ENCODE data around the gene ABCB10.
"Not testable (repeated sequence)": the region's sequence is repeated elsewhere in the genome, so short reads cannot be mapped to it uniquely, and the experiment has no call there.

Gene ABCB10

GRCh38 chr1:229558460-229559335, at the start of gene ABCB10:
ABCB10 (minus strand) TSS chr1:229558707; CDS start chr1:229558652, 55 bp downstream.
- DNase-seq = peak; percentile 84 to 87

- DNase-seq = no peak
These were observed 48.9 kb upstream of the ABCB10 start for GRCh38 chr1:229607370-229607769.

DNA sequence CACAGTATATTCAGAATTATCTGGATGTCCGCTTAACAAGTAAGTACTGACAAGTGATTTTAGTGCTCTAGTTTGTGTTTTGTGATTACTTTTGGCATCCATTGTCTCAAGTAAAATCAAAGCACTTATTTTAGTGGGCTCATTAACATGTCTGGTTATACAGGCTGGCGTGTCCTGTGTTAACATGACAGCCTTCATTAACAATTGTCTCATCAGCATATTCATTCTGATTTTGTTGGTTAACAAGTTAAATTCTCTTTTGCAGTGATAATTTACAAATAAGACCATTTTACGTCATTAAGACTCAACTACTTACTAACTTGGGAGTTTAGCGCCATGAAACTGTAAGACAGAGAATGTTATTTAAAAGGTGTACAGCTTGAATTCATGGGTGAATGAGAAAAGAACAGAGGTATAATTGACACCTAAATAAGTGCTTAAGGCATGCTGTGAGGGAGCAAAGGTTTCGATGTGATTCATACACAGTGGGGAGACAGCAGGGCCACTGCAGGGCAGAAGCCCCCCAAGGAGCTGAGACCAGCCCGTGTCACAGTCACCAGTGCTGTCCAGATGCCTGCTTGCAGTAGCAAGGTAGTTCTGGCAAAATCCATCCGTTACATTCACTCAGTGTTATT, 45.0 kb upstream of the ABCB10 start:
- no peak for DNase-seq

- no peak for DNase-seq
These were observed 41.7 kb upstream of the ABCB10 start for GRCh38 chr1:229600229-229600628.

GRCh38 chr1:229599218-229599954, 40.9 kb upstream of the ABCB10 start:
- DNase-seq = no peak

GRCh38 chr1:229597877-229598276, 39.4 kb upstream of the ABCB10 start:
- DNase-seq = no peak

- DNase-seq = no peak
These were observed 38.6 kb upstream of the ABCB10 start for GRCh38 chr1:229596925-229597699.

DNA sequence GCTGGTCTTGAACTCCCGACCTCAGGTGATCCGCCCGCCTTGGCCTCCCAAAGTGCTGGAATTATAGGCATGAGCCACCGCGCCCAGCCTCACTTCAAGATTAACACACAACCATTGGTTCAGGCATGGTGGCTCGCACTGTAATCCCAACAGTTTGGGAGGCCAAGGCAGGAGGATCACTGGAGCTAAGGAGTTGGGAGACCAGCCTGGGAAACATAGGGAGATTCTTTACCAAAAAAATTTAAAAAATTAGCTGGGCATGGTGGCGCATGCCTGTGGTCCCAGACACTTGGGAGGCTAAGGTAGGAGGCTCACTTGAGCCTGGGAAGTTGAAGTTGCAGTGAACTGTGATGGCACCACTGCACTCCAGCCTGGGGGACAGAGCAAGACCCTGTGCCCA, 37.4 kb upstream of the ABCB10 start:
- DNase-seq = not testable (repeated sequence)

GRCh38 chr1:229594227-229595008, 35.9 kb upstream of the ABCB10 start:
- no peak for DNase-seq

- DNase-seq = no peak
These were observed 35.3 kb upstream of the ABCB10 start for GRCh38 chr1:229593800-229594199.

- DNase-seq = no peak
These were observed 31.6 kb upstream of the ABCB10 start for GRCh38 chr1:229590119-229590518.

DNA sequence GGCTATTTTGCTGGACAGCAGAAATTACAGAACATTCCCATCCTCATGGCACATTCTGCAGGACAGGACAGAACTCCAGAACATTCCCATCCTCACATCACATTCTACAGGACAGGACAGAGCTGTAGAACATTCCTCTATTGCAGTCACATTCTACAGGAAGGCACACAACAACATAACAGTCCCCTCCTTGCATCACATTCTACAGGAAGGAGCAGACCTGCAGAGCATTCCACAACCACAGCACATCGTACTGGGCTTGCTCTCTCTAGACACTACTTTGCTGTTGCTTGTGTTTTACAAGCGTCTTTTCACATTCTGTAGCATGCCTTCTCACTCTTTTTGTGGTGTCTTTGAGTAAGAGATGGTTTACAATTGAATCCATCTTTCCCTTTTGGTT, 26.8 kb upstream of the ABCB10 start:
- no peak for DNase-seq

GRCh38 chr1:229582715-229583114, 24.2 kb upstream of the ABCB10 start:
- no peak for DNase-seq

DNA sequence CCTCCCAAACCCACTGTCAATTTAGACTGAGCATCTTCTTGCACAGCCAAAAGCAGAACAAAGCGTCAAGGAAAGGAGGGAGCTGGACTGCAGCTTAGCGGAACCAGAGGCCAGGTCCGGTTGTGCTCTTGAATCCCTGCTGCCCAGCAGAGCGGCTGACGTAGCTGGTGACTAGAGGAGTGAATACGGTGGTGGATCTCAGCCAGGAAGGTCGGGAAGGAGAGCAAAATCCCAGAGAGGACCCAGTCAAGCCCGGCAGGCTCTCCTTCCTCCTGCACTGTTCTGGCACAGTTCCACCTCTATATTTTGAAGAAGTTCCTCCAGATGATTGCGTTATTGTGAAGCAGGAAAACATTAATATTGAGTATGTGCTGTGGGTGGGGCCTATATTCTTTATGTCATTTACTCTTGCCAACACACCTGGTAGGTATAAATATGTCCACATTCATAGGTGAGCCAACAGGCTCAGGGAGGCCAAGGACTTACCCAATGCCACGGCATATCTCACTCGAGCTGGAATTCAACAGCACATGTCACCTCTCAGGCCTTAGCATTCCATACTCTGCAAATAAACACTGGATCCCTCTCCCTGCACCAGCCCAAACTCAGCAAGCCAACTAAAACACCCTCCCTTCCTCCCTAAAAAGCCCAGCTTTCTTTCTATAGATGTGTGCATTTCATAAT, 23.6 kb upstream of the ABCB10 start:
- DNase-seq = no peak

DNA sequence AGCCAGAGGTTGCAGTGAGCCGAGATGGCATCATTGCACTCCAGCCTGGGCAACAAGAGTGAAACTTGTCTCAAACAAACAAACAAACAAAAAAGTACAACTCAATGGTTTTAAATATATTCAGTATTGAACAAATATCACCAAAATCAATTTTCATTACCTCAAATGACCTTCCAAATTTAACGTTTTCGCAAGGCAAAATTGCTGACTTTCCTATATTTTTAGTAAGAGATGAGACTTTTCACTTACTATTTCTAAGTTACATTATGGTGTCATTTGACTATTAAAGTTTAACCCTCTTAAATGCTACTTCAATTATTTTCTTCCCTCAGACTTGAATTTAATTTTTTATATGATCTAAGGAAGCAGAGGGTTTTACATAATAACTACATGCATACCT, 23.0 kb upstream of the ABCB10 start:
- DNase-seq = no peak

DNA sequence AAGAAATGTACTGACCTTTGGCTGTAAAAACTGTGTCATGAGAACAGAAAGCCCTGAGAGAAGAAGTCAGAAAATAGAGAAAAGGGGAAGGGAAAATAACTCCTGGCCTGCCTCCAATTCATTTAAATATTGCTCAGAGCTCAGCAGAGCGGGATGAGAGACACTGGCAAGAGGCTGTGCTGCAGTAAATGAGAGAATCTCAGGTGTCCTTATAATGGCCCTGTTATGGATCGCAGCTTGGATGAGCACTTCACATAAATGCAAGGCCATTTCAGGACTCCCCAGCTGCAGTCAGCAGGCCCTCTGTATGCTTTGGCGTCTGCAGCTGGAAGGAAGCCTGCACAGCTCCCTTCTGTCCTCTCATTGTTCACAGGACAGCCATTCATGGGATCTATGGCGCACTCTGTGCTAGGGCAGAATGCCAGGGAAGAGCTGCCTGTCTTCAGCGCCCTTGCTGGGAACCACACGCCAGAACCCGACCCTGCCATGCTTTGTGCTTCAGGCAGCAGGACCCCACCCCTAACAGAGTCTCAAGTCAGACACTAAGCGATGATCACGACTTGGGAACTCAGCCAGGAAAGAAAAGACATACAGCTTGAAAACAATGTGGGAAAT, 20.7 kb upstream of the ABCB10 start:
- DNase-seq = no peak

DNA sequence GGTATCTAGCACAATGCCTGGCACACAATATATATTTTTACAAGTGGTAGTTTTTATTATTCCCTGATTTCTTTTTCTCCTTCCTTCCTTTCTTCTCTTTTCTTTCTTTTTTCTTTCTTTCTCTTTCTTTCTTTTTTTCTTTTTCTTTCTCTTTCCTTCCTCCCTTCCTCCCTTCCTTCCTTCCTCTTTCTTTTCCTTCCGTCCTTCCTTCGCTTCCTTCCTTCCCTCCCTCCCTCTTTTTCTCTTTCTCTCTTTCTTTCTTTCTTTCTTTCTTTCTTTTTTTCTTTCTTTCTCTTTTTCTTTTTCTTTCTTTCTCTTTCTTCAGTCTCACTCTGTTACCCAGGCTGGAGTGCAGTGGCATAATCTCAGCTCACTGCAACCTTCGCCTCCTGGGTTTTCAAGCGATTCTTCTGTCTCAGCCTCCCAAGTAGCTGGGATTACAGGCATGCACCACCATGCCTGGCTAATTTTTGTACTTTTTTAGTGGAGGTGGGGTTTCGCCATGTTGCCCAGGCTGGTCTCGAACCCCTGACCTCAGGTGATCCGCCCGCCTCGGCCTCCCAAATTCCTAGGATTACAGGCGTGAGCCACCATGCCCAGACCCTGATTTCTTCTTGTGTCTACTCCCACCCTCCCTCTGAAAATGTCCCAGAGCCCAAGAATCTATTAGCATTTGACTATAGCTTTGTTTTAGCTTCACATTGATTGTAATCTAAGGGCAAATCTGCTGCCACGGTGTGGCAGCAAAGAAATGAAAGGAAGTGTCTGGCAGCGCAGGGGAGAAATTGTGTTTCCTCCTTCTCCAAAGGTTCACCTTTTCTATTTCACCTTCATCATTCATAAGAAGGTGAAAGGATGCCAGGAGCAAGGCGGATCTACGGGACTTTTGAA, 19.9 kb upstream of the ABCB10 start:
- DNase-seq = no peak

DNA sequence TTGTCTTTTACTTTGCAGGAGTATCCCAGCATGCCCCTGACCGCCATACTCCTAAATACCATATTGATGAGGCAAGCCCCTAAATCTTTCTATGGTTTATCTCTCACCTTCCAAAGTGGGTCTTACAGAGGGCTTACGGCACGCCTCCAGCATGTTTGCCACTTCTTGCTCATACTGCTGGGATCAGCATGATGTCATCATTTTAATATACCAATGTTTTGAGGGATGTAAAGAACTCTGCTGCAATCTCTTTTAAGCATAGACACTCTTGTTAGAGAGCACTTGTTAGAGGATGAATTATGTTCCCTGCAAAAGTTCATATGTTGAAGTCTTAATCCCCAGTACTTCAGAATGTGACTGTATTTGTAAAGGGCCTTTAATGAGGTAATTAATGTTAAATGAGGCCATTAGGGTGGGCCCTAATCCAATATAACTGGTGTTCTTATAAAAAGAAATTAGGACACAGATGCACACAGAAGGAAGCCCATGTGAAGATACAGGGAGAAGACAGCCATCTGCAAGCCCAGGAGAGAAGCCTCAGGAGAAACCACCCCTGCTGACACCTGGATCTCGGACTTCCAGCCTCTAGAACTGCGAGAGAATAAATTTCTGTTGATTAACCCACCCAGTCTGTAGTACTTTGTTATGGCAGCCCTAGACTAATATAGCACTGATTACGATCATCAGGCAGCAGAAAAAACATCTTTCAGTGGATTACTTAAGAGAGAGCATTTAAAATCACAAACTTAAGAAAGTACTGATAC, 16.4 kb upstream of the ABCB10 start:
- DNase-seq = no peak

DNA sequence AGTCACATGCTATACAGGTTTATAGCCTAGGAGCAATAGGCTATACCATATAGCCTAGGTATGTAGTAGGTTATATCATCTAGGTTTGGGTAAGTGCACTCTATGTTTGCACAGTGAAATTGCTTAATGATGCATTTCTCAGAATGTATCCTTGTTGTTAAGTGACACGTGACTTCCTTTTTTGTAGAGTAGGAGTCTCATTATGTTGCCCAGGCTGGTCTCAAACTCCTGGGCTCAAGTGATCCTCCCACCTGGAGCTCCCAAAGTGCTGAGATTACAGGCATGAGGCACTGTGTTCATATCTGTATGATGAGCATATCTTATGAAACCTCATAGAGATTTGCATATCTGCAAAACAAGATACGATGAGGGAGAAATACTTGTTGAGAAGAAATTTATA, 13.8 kb upstream of the ABCB10 start:
- no peak for DNase-seq

Data from stimulated activated CD4-positive, alpha-beta T cell treated with anti-CD3 and anti-CD28 coated beads, Interleukin-2, amount 100 ng/mL, for 48 hours (primary cell).